HG03097 (cell line): ENCODE results near the gene MT1E.
A peak's percentile ranks its signal among the peaks of the same experiment; 100 is the strongest.
"Not testable (repeated sequence)": the region's sequence is repeated elsewhere in the genome, so short reads cannot be mapped to it uniquely, and the experiment has no call there.

Experiments used
- ATAC-seq: cut with Tn5 transposase; IDR thresholded peaks from one replicate; pipeline ENCODE4 v1.9.1; 2021; ENCODE audit not compliant: unreplicated experiment, low FRiP score

Gene MT1E

GRCh38 chr16:56625140-56625942 lies at the start of gene MT1E:
MT1E (plus strand) TSS chr16:56625781; CDS start chr16:56625852, 71 bp downstream.
- ATAC-seq: peak; percentile 49

- ATAC-seq: peak; percentile 80
Observed at GRCh38 chr16:56576585-56577299, 48.8 kb upstream of the MT1E start.

- no peak for ATAC-seq
Observed at GRCh38 chr16:56577300-56577625, 48.3 kb upstream of the MT1E start.

- no peak for ATAC-seq
Observed at GRCh38 chr16:56580391-56581048, 45.1 kb upstream of the MT1E start.

GRCh38 chr16:56582911-56583310 lies 42.7 kb upstream of the MT1E start:
- ATAC-seq: not testable (repeated sequence)

GRCh38 chr16:56583351-56584168 lies 42.0 kb upstream of the MT1E start:
- ATAC-seq: no peak

GRCh38 chr16:56584276-56584675 lies 41.3 kb upstream of the MT1E start:
- no peak for ATAC-seq

GRCh38 chr16:56588781-56589140 lies 36.8 kb upstream of the MT1E start:
- ATAC-seq: no peak

- no peak for ATAC-seq
Observed at GRCh38 chr16:56589141-56590039, 36.2 kb upstream of the MT1E start, which contains the start of gene MT3. MT3 (plus strand) TSS chr16:56589528; CDS start chr16:56589591, 63 bp downstream.

- no peak for ATAC-seq
Observed at GRCh38 chr16:56591377-56592060, 34.1 kb upstream of the MT1E start.

- ATAC-seq: no peak
Observed at GRCh38 chr16:56593573-56594291, 31.8 kb upstream of the MT1E start.

- ATAC-seq: no peak
Observed at GRCh38 chr16:56594292-56594619, 31.3 kb upstream of the MT1E start.

GRCh38 chr16:56600398-56600999 lies 25.1 kb upstream of the MT1E start:
- ATAC-seq: no peak

- no peak for ATAC-seq
Observed at GRCh38 chr16:56601325-56601724, 24.3 kb upstream of the MT1E start.

GRCh38 chr16:56603589-56603988 lies 22.0 kb upstream of the MT1E start:
- no peak for ATAC-seq

- no peak for ATAC-seq
Observed at GRCh38 chr16:56604966-56605365, 20.6 kb upstream of the MT1E start.

GRCh38 chr16:56605475-56605874 lies 20.1 kb upstream of the MT1E start:
- ATAC-seq: no peak

GRCh38 chr16:56606071-56606475 lies 19.5 kb upstream of the MT1E start:
- no peak for ATAC-seq
